GM12878 (cell line): ENCODE measurements around the gene TAF11L2. TPM values are rescaled to one million over a fixed set of nuclear protein-coding genes. Genes with fewer than 3 reads are reported as not detected.

Source experiments
- ATAC-seq: fragments of 200-7000 bp; cut with Tn5 transposase; 3 replicates; pipeline ENCODE4 v1.9.1; 2020; ENCODE audit warnings: mild to moderate bottlenecking, moderate library complexity
- BruUV-seq: library from RNA; stranded (reverse); fragments of 400-500 nt; replicated peaks from 2 replicates; lab custom pipeline; 2021; lab: Mats Ljungman, UMichigan
- CTCF ChIA-PET: fragments of 300-600 bp; sonication (Branson Sonifier 250); formaldehyde crosslinking; extraction: SDS; loops from one replicate; lab custom pipeline; 2021; ENCODE audit warnings: inconsistent platforms; lab: Yijun Ruan, JAX
- POLR2A ChIA-PET: fragments of 350-600 bp; formaldehyde crosslinking; extraction: SDS; loops from one replicate; lab custom pipeline; 2021; ENCODE audit warnings: inconsistent platforms; lab: Charles Lee
- RAD21 ChIA-PET: fragments of 300-600 bp; sonication (Branson Sonifier 250); formaldehyde crosslinking; loops from one replicate; lab custom pipeline; 2023; ENCODE audit warnings: antibody characterized with exemption; ENCODE audit not compliant: unreplicated experiment; lab: Charles Lee
- SMC1A ChIA-PET: fragments of 300-600 bp; sonication (Branson Sonifier 250); formaldehyde crosslinking; loops from one replicate; lab custom pipeline; 2023; ENCODE audit not compliant: unreplicated experiment, uncharacterized antibody; lab: Charles Lee
- DNase-seq: peaks from one replicate; pipeline ENCODE4 v3.0.0-alpha.2; 2011; ENCODE audit warnings: low read depth, low spot score
- FAIRE-seq: peaks from 3 replicates; lab custom pipeline; 2011; peaks lifted over from hg19 to GRCh38; lab: Jason Lieb, UNC
- H2AFZ ChIP-seq: 2 replicates; pipeline ENCODE4 v1.6.0; 2011; ENCODE audit warnings: low read depth, low read length, control low read depth; ENCODE audit not compliant: control insufficient read depth
- H3K27ac ChIP-seq: 2 replicates; pipeline ENCODE4 v1.5.1; 2011; ENCODE audit warnings: control low read depth; ENCODE audit not compliant: control insufficient read depth, insufficient read depth
- H3K27me3 ChIP-seq, 2 experiments: replicated peaks in 1 of 2; 2 replicates each; pipeline versions ENCODE4 v1.6.0 to v1.6.1; 2011; ENCODE audit warnings: low read length in 1 of 2; ENCODE audit not compliant: control insufficient read depth in 2 of 2, insufficient read depth in 2 of 2
- H3K36me3 ChIP-seq, 2 experiments: 2 replicates each; pipeline ENCODE4 v1.5.1; 2011; ENCODE audit warnings: low read length in 1 of 2; ENCODE audit not compliant: control insufficient read depth in 2 of 2, insufficient read depth in 2 of 2
- H3K4me1 ChIP-seq: 2 replicates; pipeline ENCODE4 v1.6.1; 2011; ENCODE audit warnings: mild to moderate bottlenecking, low read length, moderate library complexity, mixed read lengths; ENCODE audit not compliant: control insufficient read depth, insufficient read depth
- H3K4me2 ChIP-seq: 2 replicates; pipeline ENCODE4 v1.6.0; 2011; ENCODE audit warnings: control low read depth; ENCODE audit not compliant: control insufficient read depth, insufficient read depth
- H3K4me3 ChIP-seq: fragments of 200-600 bp; sonication (generic); 2 replicates; pipeline ENCODE4 v1.5.1; 2016
- H3K79me2 ChIP-seq: 2 replicates; pipeline ENCODE4 v1.6.0; 2011; ENCODE audit warnings: low read length; ENCODE audit not compliant: control insufficient read depth, insufficient read depth
- H3K9ac ChIP-seq: 2 replicates; pipeline ENCODE4 v1.8.0; 2011; ENCODE audit warnings: low read length, control low read depth, mixed read lengths; ENCODE audit not compliant: control insufficient read depth, insufficient read depth
- H3K9me3 ChIP-seq: replicated peaks from 3 replicates; pipeline ENCODE4 v1.5.1; 2011; ENCODE audit warnings: mild to moderate bottlenecking, low read length; ENCODE audit not compliant: control insufficient read depth, insufficient read depth
- H4K20me1 ChIP-seq: 2 replicates; pipeline ENCODE4 v1.6.0; 2011; ENCODE audit not compliant: control insufficient read depth, insufficient read depth
- E4F1 ChIP-seq: fragments of 450-650 bp; IDR thresholded peaks from 2 replicates; pipeline ENCODE4 v1.6.1; 2018; ENCODE audit warnings: borderline replicate concordance, mild to moderate bottlenecking; ENCODE audit not compliant: partially characterized antibody
- FOXM1 ChIP-seq: IDR thresholded peaks from 2 replicates; pipeline ENCODE4 v1.6.1; 2012; ENCODE audit warnings: low read depth, mild to moderate bottlenecking, inconsistent platforms, low read length, moderate library complexity
- HDAC2 ChIP-seq: fragments of 200-600 bp; sonication (generic); IDR thresholded peaks from 2 replicates; pipeline ENCODE4 v1.6.1; 2017
- HDGF ChIP-seq: fragments of 450-650 bp; IDR thresholded peaks from 2 replicates; pipeline ENCODE4 v1.6.1; 2016; ENCODE audit warnings: antibody characterized with exemption
- PAX8 ChIP-seq: fragments of 450-650 bp; IDR thresholded peaks from 2 replicates; pipeline ENCODE4 v1.6.1; 2017; ENCODE audit warnings: mild to moderate bottlenecking, moderate library complexity
- POLR2AphosphoS5 ChIP-seq: IDR thresholded peaks from 2 replicates; pipeline ENCODE4 v1.6.1; 2011; ENCODE audit warnings: mild to moderate bottlenecking, low read length, inconsistent platforms
- RELB ChIP-seq: fragments of 450-650 bp; IDR thresholded peaks from 2 replicates; pipeline ENCODE4 v1.6.1; 2017; ENCODE audit warnings: low read depth, mild to moderate bottlenecking, moderate library complexity
- SIX5 ChIP-seq: IDR thresholded peaks from 2 replicates; pipeline ENCODE4 v1.6.1; 2011; ENCODE audit warnings: mild to moderate bottlenecking, low read depth, low read length, moderate library complexity; ENCODE audit not compliant: severe bottlenecking
- ZNF207 ChIP-seq: fragments of 450-650 bp; IDR thresholded peaks from 2 replicates; pipeline ENCODE4 v1.6.1; 2014; ENCODE audit warnings: antibody characterized with exemption, mild to moderate bottlenecking, borderline replicate concordance
- ZZZ3 ChIP-seq: IDR thresholded peaks from 2 replicates; pipeline ENCODE4 v1.6.1; 2011; ENCODE audit warnings: low read depth; ENCODE audit not compliant: control insufficient read depth, insufficient read length
- WGBS: methylation state at CpG from one replicate; pipeline ENCODE4 v1.1.6; 2016; ENCODE audit warnings: low lambda C conversion rate; ENCODE audit not compliant: insufficient replicate concordance, insufficient coverage; ENCODE audit errors: missing lambda C conversion rate; 5-methylcytosine and 5-hydroxymethylcytosine counted together
- in situ Hi-C: fragments of 300-500 bp; cut with MboI; formaldehyde crosslinking; loops from 9 replicates; pipeline ENCODE4 v1.14.3; 2018; ENCODE audit warnings: mixed read lengths
- intact Hi-C: fragments of 100-400 bp; cut with micrococcal nuclease; formaldehyde crosslinking; loops from one replicate; pipeline ENCODE4 v1.14.2; 2022; ENCODE audit not compliant: unreplicated experiment
- polyA plus RNA-seq, 11 experiments: library from polyadenylated mRNA; depleted of rRNA in 4 of 11; unstranded in 6 of 11; stranded (reverse) in 5 of 11; fragments of >200 nt; fragmentation: Nextera tagmentation in 4 of 11; fragmentation: Illumina TruSeq in 1 of 11; extraction: Ambion mirVana in 4 of 11; extraction: Trizol in 1 of 11; gene quantifications; 1 replicate in 1 of 11; 2 replicates in 10 of 11; pipeline versions ENCODE4 v1.2.1 to v1.2.3, GENCODE V29; 2011 to 2016; ENCODE audit warnings: inconsistent platforms in 2 of 11, missing spikeins in 2 of 11, low read depth in 1 of 11
- total RNA-seq, 4 experiments: library from RNA; depleted of rRNA in 3 of 4; stranded (reverse); fragments of >200 nt in 3 of 4; fragmentation: Illumina TruSeq in 1 of 4; extraction: Trizol in 1 of 4; gene quantifications; 2 replicates each; pipeline versions ENCODE4 v1.2.1 to v1.2.3, GENCODE V29; 2013 to 2021

The TAF11L2 gene
- total and polyA plus RNA-seq, 10 of the 15 experiments (the other 5 are each of a cell fraction or from before 2014, with no cell fraction given) = not detected

DNA sequence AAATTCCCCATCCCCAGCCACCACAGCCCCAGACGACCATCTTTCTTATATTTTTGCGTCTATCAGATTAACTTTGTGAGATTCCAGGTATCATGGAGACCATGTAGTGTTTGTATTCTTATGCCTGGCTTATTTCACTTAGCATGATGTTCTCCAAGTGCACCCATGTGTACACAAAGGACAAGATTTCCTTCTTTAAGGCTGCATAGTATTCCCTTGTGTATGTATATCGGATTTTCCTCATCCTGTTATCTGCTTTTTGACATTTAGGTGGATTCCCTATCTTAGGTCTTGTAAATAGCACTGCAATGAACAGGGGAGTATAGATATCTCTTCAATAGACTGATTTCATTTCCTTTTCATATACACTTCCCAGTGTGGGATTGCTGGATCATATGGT lies 5.3 kb upstream of the TAF11L2 start:
- no peaks in the 10 kb centered on the region for H3K79me2 ChIP-seq
- H3K4me3 ChIP-seq = no peak overlapping the region
- no peak for FAIRE-seq
- ChIA-PET SMC1A (no interaction called here), POLR2A (no interaction called here), CTCF (no interaction called here), RAD21 (no interaction called here)
- H2AFZ ChIP-seq = no peak overlapping the region
- 33% methylated on average over 3 of the region's 3 CpGs for WGBS
- no peak overlapping the region for H3K9ac ChIP-seq
- DNase-seq = no peak
- in situ Hi-C loops (no loop called here), intact Hi-C loops (no loop called here)
- no peaks in the 10 kb centered on the region for H4K20me1 ChIP-seq
- BruUV-seq = no TSS peak
- H3K27me3 ChIP-seq = no peaks in the 10 kb centered on the region
- no peak for ATAC-seq
- H3K9me3 ChIP-seq = no peaks in the 10 kb centered on the region; the same call in 2 of the 3 replicates
- no peaks in the 10 kb centered on the region for H3K36me3 ChIP-seq
- TF ChIP-seq HDGF = no peak
- no peak for TF ChIP-seq HDAC2
- TF ChIP-seq PAX8 = no peak
- TF ChIP-seq FOXM1 = no peak
- no peak for TF ChIP-seq ZZZ3
- TF ChIP-seq E4F1 = no peak
- no peak for TF ChIP-seq POLR2AphosphoS5
- TF ChIP-seq ZNF207 = no peak
- TF ChIP-seq SIX5 = no peak
- no peak for TF ChIP-seq RELB
- H3K4me2 ChIP-seq = no peak overlapping the region
- no peaks in the 10 kb centered on the region for H3K4me1 ChIP-seq
- H3K27ac ChIP-seq = no peak overlapping the region
